Measurements from ENCODE around the gene FAM20B. TPM values are rescaled to one million over a fixed set of nuclear protein-coding genes. Genes with fewer than 3 reads are reported as not detected.

The FAM20B gene
- total and polyA plus RNA-seq, 2 donors (not counting 1 experiment from before 2014, with no cell fraction given) = 5.2 to 32.8 TPM

GRCh38 chr1:179036844-179037465 lies 11.3 kb downstream of the FAM20B start:
- ChIA-PET POLR2A (no interaction called here), CTCF (interaction anchor here (0.8 to 1.8 kb wide), 2 partner anchors 34 to 84 kb away, joined by 3 to 4 read pairs; no protein-coding TSS in a partner anchor)
- Histone ChIP-seq H3K79me2 (ENCODE audit: control insufficient read depth, insufficient read depth, low read length) (peaks cover 84% of the 10 kb centered on the region), H2AFZ (ENCODE audit: insufficient read depth, low read depth, low read length, poor library complexity, severe bottlenecking) (no peak overlapping the region), H3K4me2 (replicated peaks; ENCODE audit: low read depth, low read length, poor library complexity, severe bottlenecking) (no peak overlapping the region), H3K4me1 (ENCODE audit: control insufficient read depth in 2 of 2, insufficient read depth in 2 of 2, low read length in 2 of 2) (peaks cover 28 to 48% of the 10 kb centered on the region in 2 donors), H3K36me3 (replicated peaks in 1 of 2; ENCODE audit: control extremely low read depth in 1 of 2, control insufficient read depth in 1 of 2, extremely low read depth in 1 of 2, insufficient read depth in 2 of 2, low read length in 1 of 2) (no peaks in the 10 kb centered on the region), H3K27me3 (replicated peaks in 1 of 4; ENCODE audit: control extremely low read depth in 1 of 4, control insufficient read depth in 3 of 4, insufficient read depth in 4 of 4, low read length in 3 of 4) (no peaks in the 10 kb centered on the region), H3K9ac (ENCODE audit: low read length) (no peak overlapping the region), H3K4me3 (ENCODE audit: control extremely low read depth in 1 of 5, extremely low read depth in 1 of 5, insufficient read depth in 1 of 5, low read depth in 2 of 5, low read length in 4 of 5) (no peak overlapping the region), H4K20me1 (ENCODE audit: control insufficient read depth, insufficient read depth, low read length, poor library complexity, severe bottlenecking) (peaks cover 1% of the 10 kb centered on the region), H3K27ac (ENCODE audit: low read length in 2 of 2) (no peak overlapping the region), H3K9me3 (ENCODE audit: control extremely low read depth in 1 of 3, control insufficient read depth in 2 of 3, insufficient read depth in 1 of 3, low read length in 2 of 3) (no peaks in the 10 kb centered on the region)
- intact Hi-C loops (cut with micrococcal nuclease) = no loop called here
- Mint-ChIP-seq H3K4me3 (peak overlapping the region; percentile 49), H3K27me3 (no peaks in the 10 kb centered on the region), H3K27ac (peak overlapping the region; percentile 42), H3K4me1 (peaks cover 64% of the 10 kb centered on the region), H3K9me3 (ENCODE audit: insufficient read depth) (no peaks in the 10 kb centered on the region)
- no peak for ATAC-seq (ENCODE audit: low read depth)
- DNase-seq = no peak
- 92% methylated on average over 1 of the region's 2 CpGs for WGBS (ENCODE audit: insufficient coverage)
- TF ChIP-seq EZH2 (IDR thresholded peaks at IDR 0.05; ENCODE audit: borderline replicate concordance, insufficient read depth, low read depth, low read length, poor library complexity, severe bottlenecking) (no peak), CTCF (IDR thresholded peaks at IDR 0.05) (no peak)

DNA sequence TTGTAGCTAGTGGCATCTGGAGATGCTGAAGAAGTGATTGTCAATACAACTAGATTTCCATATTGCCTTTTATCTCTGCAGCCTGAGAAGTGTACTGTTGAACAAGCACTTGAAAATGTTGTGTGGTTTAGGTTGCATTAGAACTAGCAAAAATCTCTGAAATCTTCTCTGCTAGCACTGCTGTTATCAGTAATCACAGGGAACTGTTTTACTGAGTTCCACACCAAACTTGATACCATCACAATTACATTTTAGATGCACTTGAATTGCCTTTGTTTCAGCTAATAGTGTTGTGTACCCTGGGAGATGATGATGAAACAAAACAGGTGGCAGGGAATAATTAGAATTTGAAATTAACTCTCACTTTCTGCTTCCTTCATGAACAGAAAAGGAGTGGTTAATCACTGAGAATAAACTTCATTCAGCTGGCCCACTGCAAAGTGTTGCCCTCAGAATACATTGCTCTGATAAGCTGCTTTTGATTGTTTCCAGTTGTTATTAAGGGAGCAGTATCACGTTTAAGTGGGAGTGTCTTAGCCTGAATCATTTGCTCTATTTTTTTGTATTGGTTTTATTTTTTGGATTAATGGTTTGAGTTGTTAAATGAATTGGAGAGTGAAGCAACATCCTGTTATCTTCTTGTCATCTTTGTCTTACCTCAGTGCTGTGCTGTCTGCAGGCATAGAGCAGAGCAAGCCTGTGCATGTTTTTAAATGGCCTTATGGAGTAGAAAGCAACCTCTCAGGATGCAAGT lies 13.0 kb downstream of the FAM20B start:
- Histone ChIP-seq H3K4me1 (ENCODE audit: control insufficient read depth in 2 of 2, insufficient read depth in 2 of 2, low read length in 2 of 2) (peaks cover 27 to 39% of the 10 kb centered on the region in 2 donors), H4K20me1 (ENCODE audit: control insufficient read depth, insufficient read depth, low read length, poor library complexity, severe bottlenecking) (peaks cover 15% of the 10 kb centered on the region), H3K79me2 (ENCODE audit: control insufficient read depth, insufficient read depth, low read length) (peaks cover 81% of the 10 kb centered on the region), H3K4me2 (replicated peaks; ENCODE audit: low read depth, low read length, poor library complexity, severe bottlenecking) (no peak overlapping the region), H3K4me3 (ENCODE audit: control extremely low read depth in 1 of 5, extremely low read depth in 1 of 5, insufficient read depth in 1 of 5, low read depth in 2 of 5, low read length in 4 of 5) (no peak overlapping the region), H3K27me3 (replicated peaks in 1 of 4; ENCODE audit: control extremely low read depth in 1 of 4, control insufficient read depth in 3 of 4, insufficient read depth in 4 of 4, low read length in 3 of 4) (no peaks in the 10 kb centered on the region), H3K9ac (ENCODE audit: low read length) (no peak overlapping the region), H3K27ac (ENCODE audit: low read length in 2 of 2) (no peak overlapping the region), H2AFZ (ENCODE audit: insufficient read depth, low read depth, low read length, poor library complexity, severe bottlenecking) (no peak overlapping the region), H3K36me3 (replicated peaks in 1 of 2; ENCODE audit: control extremely low read depth in 1 of 2, control insufficient read depth in 1 of 2, extremely low read depth in 1 of 2, insufficient read depth in 2 of 2, low read length in 1 of 2) (peaks cover 2% of the 10 kb centered on the region in 2 experiments), H3K9me3 (ENCODE audit: control extremely low read depth in 1 of 3, control insufficient read depth in 2 of 3, insufficient read depth in 1 of 3, low read length in 2 of 3) (peaks cover 0 to 2% (median 0%) of the 10 kb centered on the region in 3 donors)
- CTCF ChIA-PET = interaction anchor here (1.1 kb wide), 1 partner anchor 35 kb away, joined by 4 read pairs; no protein-coding TSS in a partner anchor
- Mint-ChIP-seq H3K9me3 (ENCODE audit: insufficient read depth) (no peaks in the 10 kb centered on the region), H3K27me3 (no peaks in the 10 kb centered on the region), H3K4me1 (peaks cover 55% of the 10 kb centered on the region), H3K27ac (peak overlapping the region; percentile 24), H3K4me3 (no peak overlapping the region)
- intact Hi-C loops (cut with micrococcal nuclease) = no loop called here
- WGBS (ENCODE audit: insufficient coverage) = 71% methylated on average over 1 of the region's 1 CpG
- no peak for DNase-seq
- no peak for ATAC-seq (ENCODE audit: low read depth)
- TF ChIP-seq EZH2 (IDR thresholded peaks at IDR 0.05; ENCODE audit: borderline replicate concordance, insufficient read depth, low read depth, low read length, poor library complexity, severe bottlenecking) = no peak
- no peak for TF ChIP-seq CTCF (IDR thresholded peaks at IDR 0.05)
- POLR2A ChIA-PET = no interaction called here

Data from B cell (primary cell).